CD8-positive, alpha-beta memory T cell (primary cell): Measurements from ENCODE around the gene PLGLB1. TPM values are rescaled to one million over a fixed set of nuclear protein-coding genes. Genes with fewer than 3 reads are reported as not detected.
"Not testable (repeated sequence)": the region's sequence is repeated elsewhere in the genome, so short reads cannot be mapped to it uniquely, and the experiment has no call there.

Source experiments
- CTCF ChIA-PET: fragments of 350-600 bp; sonication (Branson Sonifier 250); formaldehyde crosslinking; loops from one replicate; lab custom pipeline; 2021; ENCODE audit warnings: antibody characterized with exemption; lab: Charles Lee
- POLR2A ChIA-PET: fragments of 350-600 bp; sonication (Branson Sonifier 250); formaldehyde crosslinking; loops from one replicate; lab custom pipeline; 2021; ENCODE audit warnings: antibody characterized with exemption; lab: Charles Lee
- DNase-seq, 5 donors: peaks; one replicate each; pipeline versions ENCODE4 v3.0.0 to v3.0.0-alpha.2; 2020 to 2022; ENCODE audit warnings: mixed read lengths in 1 of 5
- H3K27ac ChIP-seq: one replicate; pipeline ENCODE4 v1.7.0; 2013; ENCODE audit warnings: low read depth, mild to moderate bottlenecking, low read length, moderate library complexity
- H3K27me3 ChIP-seq: 2 replicates; pipeline ENCODE4 v1.7.0; 2013; ENCODE audit warnings: low read length, mild to moderate bottlenecking; ENCODE audit not compliant: insufficient read depth, poor library complexity, severe bottlenecking
- H3K36me3 ChIP-seq: 2 replicates; pipeline ENCODE4 v1.7.0; 2013; ENCODE audit warnings: mild to moderate bottlenecking, low read length, moderate library complexity; ENCODE audit not compliant: insufficient read depth
- H3K4me1 ChIP-seq: 2 replicates; pipeline ENCODE4 v1.7.0; 2013; ENCODE audit warnings: mild to moderate bottlenecking, low read length, moderate library complexity; ENCODE audit not compliant: insufficient read depth
- H3K4me3 ChIP-seq: 2 replicates; pipeline ENCODE4 v1.7.0; 2013; ENCODE audit warnings: mild to moderate bottlenecking, low read length
- H3K9me3 ChIP-seq: 2 replicates; pipeline ENCODE4 v1.7.0; 2013; ENCODE audit warnings: mild to moderate bottlenecking, low read length
- H3K27ac Mint-ChIP-seq, 8 donors: one replicate each; pipeline ENCODE4 v1.8.0; 2020 to 2021; ENCODE audit warnings: mixed read lengths in 8 of 8, mild to moderate bottlenecking in 6 of 8, inconsistent platforms in 3 of 8, moderate library complexity in 3 of 8
- H3K27me3 Mint-ChIP-seq, 2 donors: one replicate each; pipeline ENCODE4 v1.8.0; 2020 to 2021; ENCODE audit warnings: mixed read lengths in 2 of 2, mild to moderate bottlenecking in 1 of 2, moderate library complexity in 1 of 2
- H3K36me3 Mint-ChIP-seq, 3 donors: one replicate each; pipeline ENCODE4 v1.8.0; 2020 to 2021; ENCODE audit warnings: mixed read lengths in 3 of 3, inconsistent platforms in 1 of 3, mild to moderate bottlenecking in 1 of 3
- H3K4me1 Mint-ChIP-seq, 3 donors: one replicate each; pipeline ENCODE4 v1.8.0; 2020 to 2021; ENCODE audit warnings: mixed read lengths in 3 of 3, inconsistent platforms in 1 of 3, mild to moderate bottlenecking in 1 of 3
- H3K4me3 Mint-ChIP-seq, 7 donors: one replicate each; pipeline ENCODE4 v1.8.0; 2020 to 2021; ENCODE audit warnings: mixed read lengths in 7 of 7, mild to moderate bottlenecking in 6 of 7, moderate library complexity in 4 of 7, inconsistent platforms in 2 of 7
- H3K9me3 Mint-ChIP-seq, 5 donors: one replicate each; pipeline ENCODE4 v1.8.0; 2020 to 2022; ENCODE audit warnings: mixed read lengths in 5 of 5, mild to moderate bottlenecking in 3 of 5, moderate library complexity in 2 of 5, inconsistent platforms in 1 of 5
- polyA plus RNA-seq: library from polyadenylated mRNA; unstranded; fragments of 300-500 nt; fragmentation: Illumina TruSeq; gene quantifications from one replicate; pipeline ENCODE4 v1.2.3, GENCODE V29; 2021
- total RNA-seq, 2 experiments: library from RNA; stranded (reverse); gene quantifications; one replicate each; pipeline ENCODE4 v1.2.3, GENCODE V29; 2021

The PLGLB1 gene
- total RNA-seq (1 to 10 TPM; 3.2 to 4.4 TPM), polyA plus RNA-seq (1.9 TPM)

- H3K27me3 ChIP-seq, H3K36me3 Mint-ChIP-seq, H3K9me3 ChIP-seq, H3K4me1 Mint-ChIP-seq, H3K36me3 ChIP-seq, H3K4me3 ChIP-seq, CTCF ChIA-PET, DNase-seq, H3K4me1 ChIP-seq, H3K27ac Mint-ChIP-seq, H3K4me3 Mint-ChIP-seq, POLR2A ChIA-PET, H3K9me3 Mint-ChIP-seq, H3K27me3 Mint-ChIP-seq, H3K27ac ChIP-seq: not testable (repeated sequence)
These were observed at the start of gene PLGLB1 for GRCh38 chr2:87021744-87022143. TSS of gene PLGLB1 (minus strand) at chr2:87021844. CDS start at chr2:87021783, 61 bp downstream.

DNA sequence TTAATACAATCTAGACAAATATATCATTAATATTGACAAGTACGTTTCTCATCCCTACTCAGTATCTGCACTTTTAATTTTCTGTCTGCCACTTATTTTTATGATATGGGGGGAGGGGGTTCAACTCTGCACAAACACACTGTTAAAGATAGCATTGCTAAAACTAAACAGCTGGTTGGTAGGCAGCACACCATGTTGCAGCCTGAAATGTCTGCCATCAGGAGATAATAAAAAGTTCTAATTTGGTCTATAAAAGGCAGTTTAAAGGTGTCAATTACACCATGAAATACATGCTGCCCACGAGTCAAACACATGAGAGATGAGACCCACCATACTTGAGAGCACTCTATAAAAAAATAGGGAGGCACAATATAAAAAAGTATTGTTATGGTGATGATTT, 42.7 kb upstream of the PLGLB1 start:
- H3K4me1 Mint-ChIP-seq, result peaks cover 17 to 19% (median 17%) of the 10 kb centered on the region in 3 donors
- H3K4me3 ChIP-seq, H3K9me3 ChIP-seq, CTCF ChIA-PET, H3K27me3 Mint-ChIP-seq, H3K27ac Mint-ChIP-seq, H3K36me3 Mint-ChIP-seq, POLR2A ChIA-PET, DNase-seq, H3K27ac ChIP-seq, H3K9me3 Mint-ChIP-seq, H3K4me3 Mint-ChIP-seq, H3K36me3 ChIP-seq, H3K4me1 ChIP-seq, H3K27me3 ChIP-seq: not testable (repeated sequence)

- H3K36me3 Mint-ChIP-seq, H3K9me3 Mint-ChIP-seq, H3K4me3 Mint-ChIP-seq, H3K27me3 ChIP-seq, CTCF ChIA-PET, H3K27ac ChIP-seq, DNase-seq, POLR2A ChIA-PET, H3K9me3 ChIP-seq, H3K4me3 ChIP-seq, H3K4me1 ChIP-seq, H3K27me3 Mint-ChIP-seq, H3K27ac Mint-ChIP-seq, H3K36me3 ChIP-seq: not testable (repeated sequence)
- H3K4me1 Mint-ChIP-seq, result peaks cover 16 to 19% (median 17%) of the 10 kb centered on the region in 3 donors
These were observed 41.8 kb upstream of the PLGLB1 start for GRCh38 chr2:87063431-87063830.

- H3K27ac ChIP-seq, H3K36me3 Mint-ChIP-seq, H3K27me3 Mint-ChIP-seq, H3K27ac Mint-ChIP-seq, DNase-seq, H3K27me3 ChIP-seq, H3K4me3 ChIP-seq, H3K4me1 Mint-ChIP-seq, POLR2A ChIA-PET, H3K36me3 ChIP-seq, H3K4me3 Mint-ChIP-seq, H3K4me1 ChIP-seq, H3K9me3 ChIP-seq, CTCF ChIA-PET, H3K9me3 Mint-ChIP-seq: not testable (repeated sequence)
These were observed 39.9 kb upstream of the PLGLB1 start for GRCh38 chr2:87061519-87061918.

DNA sequence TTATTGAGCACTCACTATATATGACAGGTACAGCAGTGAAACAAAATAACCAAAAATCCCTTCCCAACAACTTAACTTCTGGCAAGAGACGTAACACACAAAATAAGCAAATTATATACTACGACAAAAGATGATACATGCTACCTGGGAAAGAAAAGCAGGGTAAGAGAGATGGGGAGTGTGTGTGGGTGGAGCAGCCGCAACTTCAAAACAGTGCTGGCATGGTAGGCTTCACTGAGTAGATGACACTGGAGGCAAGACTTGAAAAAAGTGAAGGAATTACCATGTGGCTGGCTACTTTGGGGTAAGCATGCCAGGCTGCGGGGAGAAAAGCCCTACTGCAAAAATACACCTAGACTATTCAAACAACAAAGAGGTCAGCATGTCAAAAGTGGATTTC, 36.0 kb upstream of the PLGLB1 start:
- H3K27me3 ChIP-seq, H3K36me3 ChIP-seq, H3K9me3 ChIP-seq, H3K9me3 Mint-ChIP-seq, H3K27me3 Mint-ChIP-seq, POLR2A ChIA-PET, H3K27ac ChIP-seq, H3K4me1 ChIP-seq, H3K4me3 Mint-ChIP-seq, H3K36me3 Mint-ChIP-seq, H3K4me1 Mint-ChIP-seq, H3K27ac Mint-ChIP-seq, CTCF ChIA-PET, DNase-seq, H3K4me3 ChIP-seq: not testable (repeated sequence)

- POLR2A ChIA-PET, H3K9me3 Mint-ChIP-seq, H3K4me1 Mint-ChIP-seq: not testable (repeated sequence)
These were observed 35.2 kb upstream of the PLGLB1 start for GRCh38 chr2:87056843-87057242.

GRCh38 chr2:87056435-87056834, 34.8 kb upstream of the PLGLB1 start:
- POLR2A ChIA-PET, H3K9me3 Mint-ChIP-seq, DNase-seq, H3K27ac ChIP-seq, H3K36me3 ChIP-seq, H3K4me1 ChIP-seq, H3K27me3 ChIP-seq, H3K9me3 ChIP-seq, CTCF ChIA-PET, H3K27me3 Mint-ChIP-seq, H3K27ac Mint-ChIP-seq, H3K4me3 Mint-ChIP-seq, H3K4me1 Mint-ChIP-seq, H3K4me3 ChIP-seq: not testable (repeated sequence)
- peaks cover 0 to 15% (median 2%) of the 10 kb centered on the region in 3 donors for H3K36me3 Mint-ChIP-seq

More at GRCh38 chr2:87056843-87057242, 35.2 kb upstream of the PLGLB1 start:
- DNase-seq, H3K4me1 ChIP-seq, H3K4me3 ChIP-seq, H3K9me3 ChIP-seq, H3K4me3 Mint-ChIP-seq, H3K27me3 Mint-ChIP-seq, H3K27ac ChIP-seq, H3K27me3 ChIP-seq, H3K36me3 ChIP-seq, CTCF ChIA-PET, H3K27ac Mint-ChIP-seq: not testable (repeated sequence)
- peaks cover 0 to 11% (median 2%) of the 10 kb centered on the region in 3 donors for H3K36me3 Mint-ChIP-seq

GRCh38 chr2:87054375-87054774, 32.7 kb upstream of the PLGLB1 start:
- DNase-seq, H3K4me3 Mint-ChIP-seq, H3K9me3 Mint-ChIP-seq, H3K27ac ChIP-seq, H3K4me3 ChIP-seq, POLR2A ChIA-PET, H3K4me1 Mint-ChIP-seq, H3K27me3 Mint-ChIP-seq, H3K4me1 ChIP-seq, CTCF ChIA-PET, H3K27me3 ChIP-seq, H3K36me3 ChIP-seq, H3K9me3 ChIP-seq: not testable (repeated sequence)
- peaks cover 0 to 25% (median 4%) of the 10 kb centered on the region in 3 donors for H3K36me3 Mint-ChIP-seq
- H3K27ac Mint-ChIP-seq, result peak overlapping the region in 6 of 8 donors; percentile 23 to 93 (median 64)

- DNase-seq, result peak in 2 of 5 donors; percentile 14 to 30
- H3K36me3 Mint-ChIP-seq, H3K9me3 Mint-ChIP-seq, H3K4me3 Mint-ChIP-seq, H3K27me3 ChIP-seq, H3K4me1 ChIP-seq, POLR2A ChIA-PET, H3K27ac Mint-ChIP-seq, H3K27me3 Mint-ChIP-seq, H3K4me3 ChIP-seq, CTCF ChIA-PET, H3K4me1 Mint-ChIP-seq, H3K27ac ChIP-seq, H3K36me3 ChIP-seq, H3K9me3 ChIP-seq: not testable (repeated sequence)
These were observed 19.8 kb upstream of the PLGLB1 start for GRCh38 chr2:87041321-87041978.
